B cell (primary cell): Measurements from ENCODE around the gene SPOP.

Experiments used
- EZH2 ChIP-seq: IDR thresholded peaks from 2 replicates; pipeline ENCODE4 v1.6.1; 2012; ENCODE audit warnings: borderline replicate concordance, low read depth, mild to moderate bottlenecking, moderate library complexity, low read length; ENCODE audit not compliant: insufficient read depth, poor library complexity, severe bottlenecking
- TF ChIP-seq, protein P1 (sequence below): fragments of 200-600 bp; IDR thresholded peaks from one replicate; pipeline ENCODE4 v1.8.0; 2022; ENCODE audit warnings: antibody characterized with exemption, mild to moderate bottlenecking

DNA sequence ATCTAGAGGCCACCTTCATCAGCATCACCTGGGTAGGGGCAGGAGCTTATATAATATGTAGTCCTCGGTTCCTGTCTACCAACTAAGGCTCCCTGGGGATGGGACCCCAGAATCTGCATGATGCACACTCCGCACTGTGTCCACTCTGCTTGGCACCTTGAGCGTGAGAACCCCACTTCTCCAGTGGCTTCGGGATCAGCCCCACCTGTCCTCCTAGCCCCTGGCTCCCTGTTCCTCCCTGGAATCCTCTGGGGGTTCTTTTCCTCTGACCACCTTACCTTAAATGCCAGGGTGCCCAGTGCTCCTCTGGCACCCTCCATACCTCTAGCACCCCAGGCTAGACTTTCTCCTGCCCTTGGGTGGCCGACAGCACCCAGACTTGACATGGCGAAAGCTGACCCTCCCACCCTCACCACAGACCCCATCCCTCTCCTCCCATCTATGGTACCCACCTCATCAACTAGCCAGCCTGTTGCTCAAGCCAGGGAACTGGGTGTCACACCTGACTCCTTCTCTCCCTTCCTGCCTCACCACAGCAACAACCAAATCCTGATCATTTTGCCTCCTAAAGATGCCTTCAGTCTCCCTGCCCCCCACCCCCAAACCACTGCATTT, 105.0 kb downstream of the SPOP start:
- TF ChIP-seq, protein P1, sequence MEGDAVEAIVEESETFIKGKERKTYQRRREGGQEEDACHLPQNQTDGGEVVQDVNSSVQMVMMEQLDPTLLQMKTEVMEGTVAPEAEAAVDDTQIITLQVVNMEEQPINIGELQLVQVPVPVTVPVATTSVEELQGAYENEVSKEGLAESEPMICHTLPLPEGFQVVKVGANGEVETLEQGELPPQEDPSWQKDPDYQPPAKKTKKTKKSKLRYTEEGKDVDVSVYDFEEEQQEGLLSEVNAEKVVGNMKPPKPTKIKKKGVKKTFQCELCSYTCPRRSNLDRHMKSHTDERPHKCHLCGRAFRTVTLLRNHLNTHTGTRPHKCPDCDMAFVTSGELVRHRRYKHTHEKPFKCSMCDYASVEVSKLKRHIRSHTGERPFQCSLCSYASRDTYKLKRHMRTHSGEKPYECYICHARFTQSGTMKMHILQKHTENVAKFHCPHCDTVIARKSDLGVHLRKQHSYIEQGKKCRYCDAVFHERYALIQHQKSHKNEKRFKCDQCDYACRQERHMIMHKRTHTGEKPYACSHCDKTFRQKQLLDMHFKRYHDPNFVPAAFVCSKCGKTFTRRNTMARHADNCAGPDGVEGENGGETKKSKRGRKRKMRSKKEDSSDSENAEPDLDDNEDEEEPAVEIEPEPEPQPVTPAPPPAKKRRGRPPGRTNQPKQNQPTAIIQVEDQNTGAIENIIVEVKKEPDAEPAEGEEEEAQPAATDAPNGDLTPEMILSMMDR, result no peak
- no peak for TF ChIP-seq EZH2
